Measurements from ENCODE around the gene ADGRL3.

GRCh38 chr4:61909031-61909430 is 708.9 kb downstream of the ADGRL3 start:
- TF ChIP-seq CTCF (IDR thresholded peaks at IDR 0.05) = no peak
- TF ChIP-seq POLR2A (IDR thresholded peaks at IDR 0.05) = no peak

Measured in transverse colon (tissue), 3 donors.